ENCODE results near the gene CFAP74.

- no peak for TF ChIP-seq CTCF (IDR thresholded peaks at IDR 0.05; ENCODE audit: poor library complexity, severe bottlenecking)
- no peak for TF ChIP-seq EP300 (conservative IDR thresholded peaks at IDR 0.05; ENCODE audit: poor library complexity, severe bottlenecking)
- no peak for TF ChIP-seq EZH2 (IDR thresholded peaks at IDR 0.05; ENCODE audit: borderline replicate concordance, insufficient read depth, low read length, poor library complexity, severe bottlenecking)
- TF ChIP-seq POLR2AphosphoS5 (IDR thresholded peaks at IDR 0.05), result no peak
- TF ChIP-seq SMC3 (conservative IDR thresholded peaks at IDR 0.05; ENCODE audit: poor library complexity), result no peak
- no peak for TF ChIP-seq RAD21 (conservative IDR thresholded peaks at IDR 0.05)
- no peak for TF ChIP-seq REST (IDR thresholded peaks at IDR 0.05; ENCODE audit: borderline replicate concordance)
- no peak for TF ChIP-seq TAF1 (IDR thresholded peaks at IDR 0.05; ENCODE audit: low read depth)
These were observed 87.4 kb downstream of the CFAP74 start for GRCh38 chr1:1915911-1916840.

All from neural cell (in vitro differentiated cells).